Right ventricle myocardium inferior (tissue), 1 donor: ENCODE data around the gene BROX. TPM values are rescaled to one million over a fixed set of nuclear protein-coding genes. Genes with fewer than 3 reads are reported as not detected.

Experiments used
- ATAC-seq: fragments of 200-7000 bp; cut with Tn5 transposase; one replicate; pipeline ENCODE4 v1.9.1; 2020; ENCODE audit warnings: mild to moderate bottlenecking, moderate library complexity
- DNase-seq: peaks from one replicate; pipeline ENCODE4 v3.0.0; 2021; ENCODE audit errors: missing footprints
- intact Hi-C: fragments of 100-400 bp; cut with DNase I; formaldehyde crosslinking; loops from one replicate; pipeline ENCODE4 v1.11.0; 2022
- total RNA-seq: library from RNA; stranded (reverse); fragmentation: NEBNext Ultra II Directional; extraction: Animal tissue kit (Norgen Biotek cat#: 25700); gene quantifications from one replicate; pipeline ENCODE4 v1.2.1, GENCODE V29; 2021
- donor health status: DM: no; HTN: yes; CAD: no; lungs with severe emphysema.

BROX gene
- total RNA-seq, 1 donor from 2014 or later, result 32.0 TPM

- intact Hi-C loops, result no loop called here
- ATAC-seq (no peak), DNase-seq (no peak)
These were observed 54.8 kb downstream of the BROX start for GRCh38 chr1:222767152-222767571.

GRCh38 chr1:222768592-222768991 is 56.2 kb downstream of the BROX start:
- DNase-seq, result no peak
- intact Hi-C loops, result no loop called here
- ATAC-seq, result no peak

GRCh38 chr1:222769181-222769580 is 56.8 kb downstream of the BROX start:
- ATAC-seq (no peak), DNase-seq (no peak)
- intact Hi-C loops, result no loop called here

GRCh38 chr1:222769971-222770620 is 57.7 kb downstream of the BROX start:
- DNase-seq, result no peak
- intact Hi-C loops, result no loop called here
- no peak for ATAC-seq

GRCh38 chr1:222772996-222773379 is 60.6 kb downstream of the BROX start:
- ATAC-seq (peak; percentile 71), DNase-seq (no peak)
- intact Hi-C loops, result no loop called here

GRCh38 chr1:222777463-222777862 is 65.1 kb downstream of the BROX start:
- DNase-seq (no peak), ATAC-seq (no peak)
- intact Hi-C loops, result no loop called here

- no peak for DNase-seq
- intact Hi-C loops, result no loop called here
- no peak for ATAC-seq
These were observed 65.6 kb downstream of the BROX start for GRCh38 chr1:222777977-222778376.

GRCh38 chr1:222781251-222781650 is 68.9 kb downstream of the BROX start:
- ATAC-seq, result no peak
- intact Hi-C loops, result no loop called here
- DNase-seq, result no peak

GRCh38 chr1:222783051-222783450 is 70.7 kb downstream of the BROX start:
- DNase-seq, result no peak
- intact Hi-C loops, result no loop called here
- ATAC-seq, result no peak

GRCh38 chr1:222784371-222784770 is 72.0 kb downstream of the BROX start:
- intact Hi-C loops, result no loop called here
- no peak for ATAC-seq

More at GRCh38 chr1:222784371-222784770, 72.0 kb downstream of the BROX start:
- DNase-seq, result no peak

Other genes with a start within 250 kb of the BROX start
- not detected for gene HHIPL2, start 164.5 kb upstream of the BROX start, total RNA-seq
- gene TAF1A, start 122.6 kb upstream of the BROX start, total RNA-seq, result 1.7 TPM
- gene MIA3, start 94.5 kb upstream of the BROX start, total RNA-seq, result 45.9 TPM
- 58.4 TPM for gene AIDA, start 73 bp upstream of the BROX start, total RNA-seq
- not detected for gene FAM177B, start 24.6 kb downstream of the BROX start, total RNA-seq
- 7.2 TPM for gene DISP1, start 102.5 kb downstream of the BROX start, total RNA-seq